Stimulated activated CD8-positive, alpha-beta memory T cell treated with anti-CD3 and anti-CD28 coated beads, Interleukin-4, amount 100 ng/mL, for 24 hours (primary cell): Measurements from ENCODE around the gene VWA1.
"Not testable (repeated sequence)": the region's sequence is repeated elsewhere in the genome, so short reads cannot be mapped to it uniquely, and the experiment has no call there.

ENCODE experiments used
- DNase-seq: peaks from one replicate; pipeline ENCODE4 v3.0.0-alpha.2; 2020; ENCODE audit warnings: low read depth

The VWA1 gene

GRCh38 chr1:1424707-1425106, 10.8 kb upstream of the VWA1 start:
- DNase-seq: no peak

- no peak for DNase-seq
Measured at GRCh38 chr1:1425426-1425752, 10.1 kb upstream of the VWA1 start.

- DNase-seq: no peak
Measured at GRCh38 chr1:1425753-1426495, 9.6 kb upstream of the VWA1 start.

- no peak for DNase-seq
Measured at GRCh38 chr1:1426496-1427105, 8.9 kb upstream of the VWA1 start.

GRCh38 chr1:1427106-1427819, 8.2 kb upstream of the VWA1 start:
- DNase-seq: no peak

GRCh38 chr1:1427820-1428148, 7.7 kb upstream of the VWA1 start:
- no peak for DNase-seq

- no peak for DNase-seq
Measured at GRCh38 chr1:1428174-1428573, 7.3 kb upstream of the VWA1 start.

GRCh38 chr1:1428967-1429366, 6.5 kb upstream of the VWA1 start:
- DNase-seq: not testable (repeated sequence)

- DNase-seq: no peak
Measured at GRCh38 chr1:1429671-1430073, 5.8 kb upstream of the VWA1 start.

- DNase-seq: no peak
Measured at GRCh38 chr1:1430114-1430982, 5.1 kb upstream of the VWA1 start.

GRCh38 chr1:1430992-1431844, 4.3 kb upstream of the VWA1 start:
- no peak for DNase-seq

GRCh38 chr1:1431845-1432273, 3.6 kb upstream of the VWA1 start:
- no peak for DNase-seq

- DNase-seq: no peak
Measured at GRCh38 chr1:1432274-1432950, 3.1 kb upstream of the VWA1 start.

GRCh38 chr1:1432951-1433803, 2.3 kb upstream of the VWA1 start:
- DNase-seq: no peak

- DNase-seq: peak; percentile 39
Measured at GRCh38 chr1:1433804-1434130, 1.7 kb upstream of the VWA1 start.

GRCh38 chr1:1434131-1434823, 1.2 kb upstream of the VWA1 start:
- no peak for DNase-seq

- no peak for DNase-seq
Measured at GRCh38 chr1:1434824-1435105, 725 bp upstream of the VWA1 start.

- no peak for DNase-seq
Measured at GRCh38 chr1:1435911-1436629, 580 bp downstream of the VWA1 start.

- DNase-seq: no peak
Measured at GRCh38 chr1:1436630-1437032, 1.1 kb downstream of the VWA1 start.
